ENCODE measurements around the gene SLCO1A2. TPM values are rescaled to one million over a fixed set of nuclear protein-coding genes. Genes with fewer than 3 reads are reported as not detected.
"Not testable (repeated sequence)": the region's sequence is repeated elsewhere in the genome, so short reads cannot be mapped to it uniquely, and the experiment has no call there.

The SLCO1A2 gene, protein sequence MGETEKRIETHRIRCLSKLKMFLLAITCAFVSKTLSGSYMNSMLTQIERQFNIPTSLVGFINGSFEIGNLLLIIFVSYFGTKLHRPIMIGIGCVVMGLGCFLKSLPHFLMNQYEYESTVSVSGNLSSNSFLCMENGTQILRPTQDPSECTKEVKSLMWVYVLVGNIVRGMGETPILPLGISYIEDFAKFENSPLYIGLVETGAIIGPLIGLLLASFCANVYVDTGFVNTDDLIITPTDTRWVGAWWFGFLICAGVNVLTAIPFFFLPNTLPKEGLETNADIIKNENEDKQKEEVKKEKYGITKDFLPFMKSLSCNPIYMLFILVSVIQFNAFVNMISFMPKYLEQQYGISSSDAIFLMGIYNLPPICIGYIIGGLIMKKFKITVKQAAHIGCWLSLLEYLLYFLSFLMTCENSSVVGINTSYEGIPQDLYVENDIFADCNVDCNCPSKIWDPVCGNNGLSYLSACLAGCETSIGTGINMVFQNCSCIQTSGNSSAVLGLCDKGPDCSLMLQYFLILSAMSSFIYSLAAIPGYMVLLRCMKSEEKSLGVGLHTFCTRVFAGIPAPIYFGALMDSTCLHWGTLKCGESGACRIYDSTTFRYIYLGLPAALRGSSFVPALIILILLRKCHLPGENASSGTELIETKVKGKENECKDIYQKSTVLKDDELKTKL
- total RNA-seq (under 1 TPM; 0.05 to 0.34 TPM), polyA plus RNA-seq (under 1 TPM in 1 of 3 donors, not detected in 2; 0.07 TPM), total RNA-seq (0 to 0.07 (median 0) reads per million in 6 experiments)

GRCh38 chr12:21334771-21335325 is at the start of gene SLCO1A2:
SLCO1A2 (minus strand) TSS chr12:21334917; CDS start chr12:21334647, 270 bp downstream.
- no peak within 1 kb of the TSS for H3K27ac Mint-ChIP-seq

DNA sequence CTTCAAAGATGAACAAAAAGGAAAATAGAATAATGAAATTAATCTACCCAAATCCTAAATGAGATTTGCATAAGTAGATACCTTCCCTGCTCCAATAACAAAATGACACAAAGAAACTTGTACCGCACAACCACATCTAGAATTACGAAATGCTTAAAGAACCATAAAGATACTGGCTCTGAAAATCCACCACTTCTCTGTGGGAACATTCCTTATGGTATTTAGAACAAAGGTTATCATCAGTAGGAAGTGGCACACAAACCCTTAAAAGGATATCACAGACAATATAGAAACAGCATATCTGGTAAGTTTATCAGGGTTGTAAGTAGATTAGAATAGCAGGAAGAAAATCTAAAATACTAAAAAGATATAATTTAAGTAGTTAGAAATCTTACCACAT is 49.5 kb upstream of the SLCO1A2 start:
- H3K4me1 Mint-ChIP-seq, result no peaks in the 10 kb centered on the region
- H3K9me3 Mint-ChIP-seq, result no peaks in the 10 kb centered on the region
- DNase-seq, result no peak
- ATAC-seq, result no peak
- POLR2A ChIA-PET, result no interaction called here
- H3K36me3 Mint-ChIP-seq, result no peaks in the 10 kb centered on the region
- H3K27me3 Mint-ChIP-seq, result peaks cover 2 to 19% (median 6%) of the 10 kb centered on the region in 5 donors
- no peak overlapping the region for H3K27ac Mint-ChIP-seq
- H3K4me3 Mint-ChIP-seq, result no peak overlapping the region

More at GRCh38 chr12:21334771-21335325, at the start of gene SLCO1A2:
- Mint-ChIP-seq H3K4me3 (no peak within 1 kb of the TSS), H3K27me3 (peaks cover 0 to 7% (median 1%) of the 10 kb centered on the region in 5 donors), H3K4me1 (no peaks in the 10 kb centered on the region), H3K36me3 (peaks cover 0 to 8% (median 0%) of the 10 kb centered on the region in 3 donors), H3K9me3 (peaks cover 0 to 11% (median 4%) of the 10 kb centered on the region in 9 donors)
- DNase-seq, result no peak
- POLR2A ChIA-PET, result no interaction called here
- no peak for ATAC-seq

DNA sequence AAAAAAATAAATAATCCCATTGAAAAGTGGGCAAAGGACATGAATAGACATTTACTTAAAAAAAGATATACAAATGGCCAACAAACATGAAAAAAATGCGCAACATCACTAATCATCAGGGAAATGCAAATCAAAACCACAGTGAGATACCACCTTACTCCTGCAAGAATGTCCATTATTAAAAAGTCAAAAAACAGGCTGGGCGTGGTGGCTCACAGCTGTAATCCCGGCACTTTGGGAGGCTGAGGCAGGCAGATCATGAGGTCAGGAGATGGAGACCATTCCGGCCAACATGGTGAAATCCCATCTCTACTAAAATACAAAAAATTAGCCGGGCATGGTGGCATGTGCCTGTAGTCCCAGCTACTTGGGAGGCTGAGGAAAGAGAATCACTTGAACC is 46.6 kb upstream of the SLCO1A2 start:
- DNase-seq, H3K9me3 Mint-ChIP-seq, H3K27ac Mint-ChIP-seq, H3K36me3 Mint-ChIP-seq, H3K4me3 Mint-ChIP-seq, ATAC-seq, H3K4me1 Mint-ChIP-seq, POLR2A ChIA-PET: not testable (repeated sequence)
- peaks cover 2 to 26% (median 14%) of the 10 kb centered on the region in 5 donors for H3K27me3 Mint-ChIP-seq

DNA sequence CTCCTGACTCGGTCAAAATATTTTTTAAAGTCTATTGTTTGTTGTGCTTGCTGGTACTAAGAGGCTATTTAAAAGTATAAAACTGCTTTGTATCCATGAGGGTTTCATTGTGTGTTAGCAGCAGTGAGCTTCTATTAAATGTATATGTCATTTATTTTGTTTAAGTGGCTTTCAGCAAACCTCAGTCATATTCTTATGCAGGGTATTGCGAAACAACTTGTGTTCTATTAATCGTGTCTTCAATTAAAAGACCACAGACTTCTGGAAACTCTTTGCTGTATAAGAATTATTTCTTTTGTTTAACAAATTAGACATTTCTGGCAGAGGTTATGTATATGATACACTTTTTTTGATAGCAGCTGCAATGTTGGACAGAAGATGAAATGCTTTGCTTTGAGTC is 44.5 kb upstream of the SLCO1A2 start:
- no peaks in the 10 kb centered on the region for H3K36me3 Mint-ChIP-seq
- POLR2A ChIA-PET, result no interaction called here

GRCh38 chr12:21372602-21373001 is 37.9 kb upstream of the SLCO1A2 start, which contains the start of gene IAPP:
IAPP (plus strand) TSS chr12:21372902; CDS start chr12:21373352, 450 bp downstream.
- H3K36me3 Mint-ChIP-seq, result no peaks in the 10 kb centered on the region
- H3K9me3 Mint-ChIP-seq, result peaks cover 0 to 2% (median 0%) of the 10 kb centered on the region in 9 donors
- POLR2A ChIA-PET, result no interaction called here
- ATAC-seq (no peak), DNase-seq (no peak)
- H3K27ac Mint-ChIP-seq, result no peak within 1 kb of the TSS
- no peak within 1 kb of the TSS for H3K4me3 Mint-ChIP-seq
- peaks cover 0 to 2% (median under 1%) of the 10 kb centered on the region in 4 donors for H3K4me1 Mint-ChIP-seq
- peaks cover 4 to 8% (median 4%) of the 10 kb centered on the region in 5 donors for H3K27me3 Mint-ChIP-seq

More for the DNA sequence above, 44.5 kb upstream of the SLCO1A2 start:
- Mint-ChIP-seq H3K9me3 (no peaks in the 10 kb centered on the region), H3K27ac (no peak overlapping the region), H3K4me1 (no peaks in the 10 kb centered on the region), H3K4me3 (no peak overlapping the region), H3K27me3 (peaks cover 2 to 26% (median 14%) of the 10 kb centered on the region in 5 donors)
- ATAC-seq, result no peak
- no peak for DNase-seq

GRCh38 chr12:21370845-21371449 is 36.2 kb upstream of the SLCO1A2 start:
- H3K27me3 Mint-ChIP-seq, result peaks cover 2 to 8% (median 3%) of the 10 kb centered on the region in 5 donors
- ATAC-seq, result no peak
- POLR2A ChIA-PET, result no interaction called here
- no peak for DNase-seq
- peaks cover 0 to 2% (median 0%) of the 10 kb centered on the region in 9 donors for H3K9me3 Mint-ChIP-seq
- H3K4me3 Mint-ChIP-seq, result no peak overlapping the region
- H3K36me3 Mint-ChIP-seq, result no peaks in the 10 kb centered on the region
- H3K27ac Mint-ChIP-seq, result no peak overlapping the region
- peaks cover 0 to 2% (median under 1%) of the 10 kb centered on the region in 4 donors for H3K4me1 Mint-ChIP-seq

- Mint-ChIP-seq H3K4me1 (peaks cover 0 to 2% (median under 1%) of the 10 kb centered on the region in 4 donors), H3K4me3 (no peak overlapping the region), H3K27ac (peak overlapping the region in 1 of 10 donors; percentile 39), H3K36me3 (no peaks in the 10 kb centered on the region), H3K9me3 (peaks cover 0 to 4% (median 3%) of the 10 kb centered on the region in 9 donors), H3K27me3 (peaks cover 2 to 8% (median 5%) of the 10 kb centered on the region in 5 donors)
- DNase-seq, result no peak
- no peak for ATAC-seq
- POLR2A ChIA-PET, result no interaction called here
Measured at GRCh38 chr12:21369141-21369980, 34.6 kb upstream of the SLCO1A2 start.

DNA sequence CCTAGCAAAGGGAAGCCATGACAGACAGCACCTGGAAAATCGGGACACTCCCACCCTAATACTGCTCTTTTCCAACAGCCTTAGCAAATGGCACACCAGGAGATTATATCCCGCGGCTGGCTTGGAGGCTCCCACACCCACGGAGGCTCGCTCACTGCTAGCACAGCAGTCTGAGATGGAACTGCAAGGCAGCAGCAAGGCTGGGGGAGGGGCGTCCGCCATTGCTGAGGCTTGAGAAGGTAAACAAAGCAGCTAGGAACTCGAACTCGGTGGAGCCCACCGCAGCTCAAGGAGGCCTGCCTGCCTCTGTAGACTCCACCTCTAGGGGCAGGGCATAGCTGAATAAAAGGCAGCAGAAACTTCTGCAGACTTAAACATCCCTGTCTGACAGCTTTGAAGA is 25.9 kb upstream of the SLCO1A2 start:
- ATAC-seq, H3K4me1 Mint-ChIP-seq, H3K27ac Mint-ChIP-seq, DNase-seq, H3K36me3 Mint-ChIP-seq, H3K4me3 Mint-ChIP-seq, POLR2A ChIA-PET: not testable (repeated sequence)
- Mint-ChIP-seq H3K9me3 (peaks cover 0 to 19% (median 8%) of the 10 kb centered on the region in 9 donors), H3K27me3 (peaks cover 3 to 19% (median 10%) of the 10 kb centered on the region in 5 donors)

DNA sequence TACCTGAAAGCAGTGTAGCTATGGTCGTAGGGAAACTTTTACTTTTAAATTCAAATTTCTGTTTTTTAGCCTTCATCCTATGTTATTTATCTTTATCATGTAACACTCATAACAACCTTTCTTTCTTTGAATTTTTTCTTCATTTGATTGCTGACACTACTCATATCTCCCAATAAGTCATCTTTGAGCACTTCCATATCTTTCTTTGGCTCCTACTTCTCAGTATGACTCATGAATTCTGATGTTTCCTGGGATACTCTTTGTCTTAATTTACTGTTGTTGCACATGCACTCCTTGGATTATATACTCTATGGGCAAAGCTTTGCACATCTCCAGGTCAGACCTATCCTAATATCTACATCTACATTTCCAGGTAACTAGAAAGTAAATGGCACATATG is 19.9 kb upstream of the SLCO1A2 start:
- peaks cover 0 to under 1% (median 0%) of the 10 kb centered on the region in 9 donors for H3K9me3 Mint-ChIP-seq
- H3K27me3 Mint-ChIP-seq, result peaks cover 3 to 21% (median 6%) of the 10 kb centered on the region in 5 donors
- no peaks in the 10 kb centered on the region for H3K4me1 Mint-ChIP-seq
- POLR2A ChIA-PET, result no interaction called here
- H3K4me3 Mint-ChIP-seq, result no peak overlapping the region
- no peaks in the 10 kb centered on the region for H3K36me3 Mint-ChIP-seq
- H3K27ac Mint-ChIP-seq, result no peak overlapping the region
- no peak for ATAC-seq
- no peak for DNase-seq

DNA sequence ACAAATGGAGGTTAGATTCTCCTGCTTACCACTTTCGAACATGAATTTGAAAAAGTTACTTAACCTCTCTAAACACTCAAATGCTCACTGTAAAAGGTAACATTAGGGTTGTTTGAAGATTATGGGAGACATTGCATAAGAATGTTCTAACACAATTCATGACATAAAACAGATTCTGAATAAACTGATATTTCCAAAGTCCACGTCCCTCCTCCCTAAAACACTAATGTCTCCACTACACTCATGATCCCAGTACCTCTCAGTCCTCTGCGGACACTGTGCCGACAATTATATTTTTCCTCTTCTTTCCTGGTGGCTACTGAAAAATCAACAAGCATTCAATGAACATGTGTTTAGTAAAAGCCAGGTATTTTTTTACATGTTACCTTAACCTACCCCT is 19.2 kb upstream of the SLCO1A2 start:
- POLR2A ChIA-PET, result no interaction called here
- ATAC-seq, result no peak
- no peak for DNase-seq
- H3K9me3 Mint-ChIP-seq, result no peaks in the 10 kb centered on the region
- H3K27ac Mint-ChIP-seq, result no peak overlapping the region
- no peaks in the 10 kb centered on the region for H3K4me1 Mint-ChIP-seq
- H3K27me3 Mint-ChIP-seq, result peaks cover 3 to 20% (median 6%) of the 10 kb centered on the region in 5 donors
- H3K36me3 Mint-ChIP-seq, result no peaks in the 10 kb centered on the region
- H3K4me3 Mint-ChIP-seq, result no peak overlapping the region

- H3K27ac Mint-ChIP-seq, result no peak overlapping the region
- no peak for DNase-seq
- H3K9me3 Mint-ChIP-seq, result no peaks in the 10 kb centered on the region
- H3K27me3 Mint-ChIP-seq, result peaks cover 3 to 25% (median 6%) of the 10 kb centered on the region in 5 donors
- H3K4me3 Mint-ChIP-seq, result no peak overlapping the region
- POLR2A ChIA-PET, result no interaction called here
- ATAC-seq, result no peak
- H3K36me3 Mint-ChIP-seq, result no peaks in the 10 kb centered on the region
- no peaks in the 10 kb centered on the region for H3K4me1 Mint-ChIP-seq
Measured at GRCh38 chr12:21353487-21353886, 18.8 kb upstream of the SLCO1A2 start.

- Mint-ChIP-seq H3K27me3 (peaks cover 6 to 41% (median 11%) of the 10 kb centered on the region in 5 donors), H3K4me1 (no peaks in the 10 kb centered on the region), H3K4me3 (no peak overlapping the region), H3K36me3 (no peaks in the 10 kb centered on the region), H3K27ac (no peak overlapping the region), H3K9me3 (no peaks in the 10 kb centered on the region)
- DNase-seq, result no peak
- POLR2A ChIA-PET, result no interaction called here
- ATAC-seq, result no peak
Measured at GRCh38 chr12:21350975-21351374, 16.3 kb upstream of the SLCO1A2 start.
